HG02759 (cell line): ENCODE measurements around the gene SERPING1.

ENCODE experiments used
- ATAC-seq: cut with Tn5 transposase; IDR thresholded peaks from one replicate; pipeline ENCODE4 v1.9.1; 2021; ENCODE audit warnings: mild to moderate bottlenecking, moderate library complexity; ENCODE audit not compliant: unreplicated experiment

SERPING1 gene

GRCh38 chr11:57635246-57635645 lies 37.8 kb downstream of the SERPING1 start:
- no peak for ATAC-seq

GRCh38 chr11:57637626-57638004 lies 40.1 kb downstream of the SERPING1 start:
- ATAC-seq = no peak

- ATAC-seq = peak; percentile 40
Observed at GRCh38 chr11:57638005-57638781, 40.7 kb downstream of the SERPING1 start.

GRCh38 chr11:57638811-57639320 lies 41.4 kb downstream of the SERPING1 start:
- ATAC-seq = no peak

- ATAC-seq = no peak
Observed at GRCh38 chr11:57639321-57640067, 42.0 kb downstream of the SERPING1 start.

GRCh38 chr11:57640068-57640800 lies 42.7 kb downstream of the SERPING1 start:
- no peak for ATAC-seq

GRCh38 chr11:57641011-57641807 lies 43.7 kb downstream of the SERPING1 start:
- ATAC-seq = no peak

GRCh38 chr11:57643802-57644201 lies 46.3 kb downstream of the SERPING1 start:
- no peak for ATAC-seq

GRCh38 chr11:57644748-57645688 lies 47.5 kb downstream of the SERPING1 start:
- peak; percentile 76 for ATAC-seq

GRCh38 chr11:57645689-57646085 lies 48.2 kb downstream of the SERPING1 start:
- ATAC-seq = no peak

- no peak for ATAC-seq
Observed at GRCh38 chr11:57646194-57646798, 48.8 kb downstream of the SERPING1 start.

GRCh38 chr11:57646799-57647303 lies 49.4 kb downstream of the SERPING1 start:
- ATAC-seq = no peak

- no peak for ATAC-seq
Observed at GRCh38 chr11:57647372-57647771, 49.9 kb downstream of the SERPING1 start.

GRCh38 chr11:57647960-57648800 lies 50.7 kb downstream of the SERPING1 start:
- no peak for ATAC-seq

GRCh38 chr11:57648801-57649735 lies 51.6 kb downstream of the SERPING1 start:
- no peak for ATAC-seq

- ATAC-seq = peak; percentile 33
Observed at GRCh38 chr11:57649826-57650738, 52.6 kb downstream of the SERPING1 start, which contains the start of gene YPEL4. YPEL4 (minus strand) TSS chr11:57649912; CDS start chr11:57647107, 2,805 bp downstream.
